Panc1 (cell line): ENCODE data around the gene LAMB1.

Experiments
- CTCF ChIP-seq: fragments of 450-650 bp; IDR thresholded peaks from 2 replicates; pipeline ENCODE4 v1.5.1; 2017; ENCODE audit warnings: mild to moderate bottlenecking
- POLR2AphosphoS5 ChIP-seq: IDR thresholded peaks from 2 replicates; pipeline ENCODE4 v1.6.1; 2012; ENCODE audit warnings: mild to moderate bottlenecking, low read depth, low read length, moderate library complexity

- TF ChIP-seq POLR2AphosphoS5 (no peak), CTCF (no peak)
Measured at GRCh38 chr7:107945332-107945731, 57.6 kb downstream of the LAMB1 start.
